ENCODE measurements around the gene AVPR2. TPM values are rescaled to one million over a fixed set of nuclear protein-coding genes. Genes with fewer than 3 reads are reported as not detected.

The AVPR2 gene
- polyA plus RNA-seq, 2 of the 4 experiments (the other 2 are of a cell fraction), result not detected

DNA sequence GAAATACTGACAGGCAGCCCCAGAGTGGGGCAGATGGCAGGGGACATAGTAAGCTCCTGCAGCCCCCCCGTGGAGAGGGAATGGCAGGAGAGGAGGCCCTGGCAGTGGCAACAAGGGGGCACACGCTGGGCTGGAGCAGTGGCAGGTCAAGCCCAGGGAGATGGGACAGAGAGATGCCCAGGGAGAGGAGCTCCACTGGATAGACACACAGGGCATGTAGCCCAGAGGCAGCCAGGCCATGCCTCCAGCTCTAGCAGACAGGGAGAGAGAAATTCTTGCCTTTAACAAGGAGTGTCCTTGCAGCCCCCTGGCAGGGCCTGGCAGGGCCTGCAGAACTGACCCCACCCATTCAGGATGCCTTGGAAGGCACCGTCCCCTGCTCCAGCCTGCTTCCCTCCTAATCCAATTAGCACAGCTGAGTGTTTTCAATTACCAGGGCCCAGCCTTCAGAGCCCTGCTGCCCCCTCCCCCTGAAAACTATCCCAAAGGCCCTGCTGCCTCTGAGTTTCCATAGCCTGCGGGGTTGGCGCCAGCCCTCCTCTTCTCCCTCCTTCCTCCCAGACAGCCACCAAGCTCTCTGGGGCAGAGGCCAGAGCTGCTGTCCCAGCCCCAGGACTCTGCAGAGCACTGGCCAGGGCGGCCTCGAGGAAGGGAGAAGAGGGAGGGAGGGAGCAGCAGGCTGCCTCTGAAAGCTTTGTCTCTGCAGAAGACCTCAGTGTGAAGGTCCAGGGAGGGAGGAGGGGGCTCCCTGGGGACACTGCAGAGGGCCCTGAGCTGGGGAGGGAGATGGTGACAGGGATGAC lies 31.0 kb upstream of the AVPR2 start:
- no peak overlapping the region for H3K4me2 ChIP-seq
- POLR2A ChIA-PET, result no interaction called here
- H3K9me3 ChIP-seq, result no peaks in the 10 kb centered on the region
- no peak overlapping the region for H3K27ac ChIP-seq
- DNase-seq (ENCODE audit: low read depth in 1 of 2, low spot score in 1 of 2) (no peak), ATAC-seq (peak in 1 of 2 experiments; percentile 26; a peak in 1 of 6 replicates), FAIRE-seq (no peak)
- no peaks in the 10 kb centered on the region for H3K4me1 ChIP-seq
- TF ChIP-seq BHLHE40 (IDR thresholded peaks at IDR 0.05; ENCODE audit: low read depth, low read length) (no peak), RFX5 (IDR thresholded peaks at IDR 0.05) (no peak), EHMT2 (IDR thresholded peaks at IDR 0.05; ENCODE audit: low read depth) (no peak), EP300 (IDR thresholded peaks at IDR 0.05) (no peak), CBX2 (IDR thresholded peaks at IDR 0.05; ENCODE audit: borderline replicate concordance, low read depth) (no peak)
- CTCF ChIA-PET, result interaction anchor here (1.3 kb wide), 1 partner anchor 10 kb away, joined by 3 read pairs; no protein-coding TSS in a partner anchor
- 8% methylated on average over 3 of the region's 7 CpGs for WGBS (ENCODE audit: missing lambda C conversion rate)
- no peak overlapping the region for H3K4me3 ChIP-seq

DNA sequence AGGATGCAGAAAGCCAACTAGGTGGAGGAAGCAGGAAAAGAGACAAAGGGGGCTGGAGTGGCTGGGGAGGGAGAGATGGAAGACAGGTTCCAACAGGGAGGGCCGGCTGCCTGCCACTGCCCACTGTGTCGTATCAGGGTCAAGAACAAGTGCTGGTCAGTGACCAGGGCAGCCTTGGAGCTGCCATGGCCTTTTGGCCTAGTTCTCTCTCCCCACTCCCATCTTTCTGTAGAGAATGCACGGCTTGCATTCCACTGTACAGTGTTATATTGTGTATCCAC lies 30.4 kb upstream of the AVPR2 start:
- no peak for FAIRE-seq
- 12% methylated on average over 3 of the region's 3 CpGs for WGBS (ENCODE audit: missing lambda C conversion rate)
- no peak for DNase-seq (ENCODE audit: low read depth in 1 of 2, low spot score in 1 of 2)
- ATAC-seq, result no peak
- H3K9me3 ChIP-seq, result no peaks in the 10 kb centered on the region
- CTCF ChIA-PET, result interaction anchor here (1.3 kb wide), 1 partner anchor 10 kb away, joined by 3 read pairs; no protein-coding TSS in a partner anchor
- no peaks in the 10 kb centered on the region for H3K4me1 ChIP-seq
- H3K27ac ChIP-seq, result no peak overlapping the region
- H3K4me3 ChIP-seq, result no peak overlapping the region
- no peak overlapping the region for H3K4me2 ChIP-seq
- no peak for TF ChIP-seq EP300 (IDR thresholded peaks at IDR 0.05)
- TF ChIP-seq CHD2 (IDR thresholded peaks at IDR 0.05; ENCODE audit: low read length, partially characterized antibody), result no peak
- POLR2A ChIA-PET, result no interaction called here

DNA sequence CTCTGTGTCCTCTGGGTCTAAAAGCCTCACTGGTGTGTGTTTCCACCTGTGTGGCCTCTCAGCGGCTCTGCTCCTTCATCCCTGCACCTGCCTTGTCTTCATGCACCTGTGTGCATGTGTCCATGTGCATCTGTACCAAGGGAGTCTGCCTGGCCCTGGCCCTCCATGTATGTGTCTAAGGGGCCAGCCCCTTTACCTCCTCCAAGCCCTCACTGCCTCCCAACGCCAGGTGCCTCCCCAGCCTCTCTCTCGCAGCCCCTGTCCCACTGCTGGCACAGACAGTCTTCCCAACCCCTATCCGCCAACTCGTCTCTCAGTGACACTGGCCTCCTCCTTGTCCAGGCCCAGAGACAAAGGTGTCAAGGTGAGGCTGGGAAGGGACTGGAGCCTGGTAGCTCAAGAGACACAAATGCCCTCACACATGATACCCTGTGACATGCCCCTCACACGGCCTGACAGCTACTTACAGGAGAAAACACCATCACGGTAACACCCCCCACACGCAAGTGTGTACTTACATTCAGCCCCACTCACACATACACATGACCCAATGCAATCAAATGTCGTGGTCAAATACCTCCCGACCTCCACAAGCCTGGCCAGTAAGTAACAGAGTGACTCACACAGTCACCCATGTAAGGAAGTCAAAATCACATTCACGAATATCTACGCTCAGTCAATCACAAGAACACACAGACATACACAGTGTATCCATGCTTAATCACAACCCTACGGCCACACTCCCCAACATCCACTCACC lies 29.9 kb upstream of the AVPR2 start:
- ATAC-seq (no peak), FAIRE-seq (no peak), DNase-seq (ENCODE audit: low read depth in 1 of 2, low spot score in 1 of 2) (no peak)
- WGBS (ENCODE audit: missing lambda C conversion rate), result 42% methylated on average over 13 of the region's 13 CpGs
- CTCF ChIA-PET, result no interaction called here
- POLR2A ChIA-PET, result no interaction called here
- no peaks in the 10 kb centered on the region for H3K4me1 ChIP-seq
- TF ChIP-seq GATA3 (IDR thresholded peaks at IDR 0.05; ENCODE audit: borderline replicate concordance), result no peak
- TF ChIP-seq PHF8 (IDR thresholded peaks at IDR 0.05; ENCODE audit: borderline replicate concordance, low read depth), result no peak
- TF ChIP-seq HEYL (CRISPR knock-in tag; IDR thresholded peaks at IDR 0.05), result no peak
- TF ChIP-seq ESRRA (IDR thresholded peaks at IDR 0.05; ENCODE audit: borderline replicate concordance, low read length), result no peak
- TF ChIP-seq CHD4 (IDR thresholded peaks at IDR 0.05; ENCODE audit: borderline replicate concordance), result no peak
- no peak overlapping the region for H3K4me3 ChIP-seq
- no peak overlapping the region for H3K27ac ChIP-seq
- no peaks in the 10 kb centered on the region for H3K9me3 ChIP-seq
- no peak overlapping the region for H3K4me2 ChIP-seq

DNA sequence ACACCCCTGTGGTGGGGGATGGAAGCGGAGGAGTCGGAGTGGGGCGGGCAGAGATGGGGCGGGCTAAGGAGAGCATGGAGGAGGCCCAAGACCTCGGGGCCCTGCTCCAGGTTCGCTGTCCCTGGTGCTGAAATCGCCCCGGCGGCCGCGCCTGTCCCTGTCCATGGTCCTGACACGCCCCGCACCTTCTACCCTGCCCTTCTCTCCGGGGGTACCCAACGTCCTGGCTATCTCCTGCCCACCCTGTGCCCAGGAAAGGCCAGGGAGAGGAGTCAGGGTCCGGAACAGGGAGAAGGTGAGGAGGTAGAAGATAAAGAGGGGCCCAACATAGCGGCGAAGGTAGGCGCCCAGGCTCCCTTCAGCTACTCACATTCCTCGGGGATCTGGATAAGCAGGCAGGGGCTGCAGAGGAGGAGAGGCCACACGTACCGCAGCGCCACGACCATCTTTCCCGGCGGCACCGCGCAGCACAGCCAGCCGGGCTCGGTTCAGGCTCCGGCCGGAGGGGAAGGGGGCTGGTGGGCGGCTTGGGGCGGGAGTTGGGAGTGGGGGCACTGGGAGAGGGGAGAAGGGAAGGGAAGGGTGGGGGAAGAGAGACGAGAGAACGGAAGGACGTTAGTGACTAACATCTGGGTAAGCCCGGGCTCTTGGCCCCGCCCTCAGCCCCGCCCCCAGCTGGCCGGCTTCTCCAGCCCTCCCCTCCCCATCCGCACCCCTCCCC lies 28.9 kb upstream of the AVPR2 start:
- ATAC-seq (peak; percentile 37 to 73; a peak in 5 of 6 replicates), DNase-seq (ENCODE audit: low read depth in 1 of 2, low spot score in 1 of 2) (peak in 1 of 2 experiments; percentile 43), FAIRE-seq (no peak)
- ChIA-PET POLR2A (no interaction called here), CTCF (interaction anchor here (0.6 to 1.2 kb wide), 3 partner anchors 27 to 47 kb away, joined by 3 to 4 read pairs (median 3); no protein-coding TSS in a partner anchor)
- H3K4me3 ChIP-seq, result no peak overlapping the region
- H3K9me3 ChIP-seq, result no peaks in the 10 kb centered on the region
- H3K4me2 ChIP-seq, result no peak overlapping the region
- 12% methylated on average over 28 of the region's 42 CpGs for WGBS (ENCODE audit: missing lambda C conversion rate)
- no peaks in the 10 kb centered on the region for H3K4me1 ChIP-seq
- H3K27ac ChIP-seq, result no peak overlapping the region
- TF ChIP-seq NPAS2 (CRISPR knock-in tag; IDR thresholded peaks at IDR 0.05; ENCODE audit: borderline replicate concordance) (no peak), MYC (IDR thresholded peaks at IDR 0.05; ENCODE audit: borderline replicate concordance, low read length) (no peak), FOSB (CRISPR knock-in tag; IDR thresholded peaks at IDR 0.05) (no peak), MAFK (IDR thresholded peaks at IDR 0.05; ENCODE audit: partially characterized antibody) (no peak), EHF (CRISPR knock-in tag; IDR thresholded peaks at IDR 0.05) (peak; percentile 58; the same call in 1 of the 2 replicates), HOXB5 (CRISPR knock-in tag; IDR thresholded peaks at IDR 0.05) (peak; percentile 92), HOXB13 (CRISPR knock-in tag; IDR thresholded peaks at IDR 0.05; ENCODE audit: low read depth) (peak; percentile 85; the same call in 1 of the 2 replicates), HDAC2 (IDR thresholded peaks at IDR 0.05) (0 out of 2 replicates have a peak, but pooled peaks have one; percentile 19), FOXS1 (CRISPR knock-in tag; IDR thresholded peaks at IDR 0.05) (peak; percentile 90), EHMT2 (IDR thresholded peaks at IDR 0.05; ENCODE audit: low read depth) (peak; percentile 98), TP53 (CRISPR knock-in tag; IDR thresholded peaks at IDR 0.05) (no peak), ZSCAN20 (CRISPR knock-in tag; IDR thresholded peaks at IDR 0.05) (peak; percentile 67; the same call in 1 of the 2 replicates)
- TF ChIP-seq, protein P1, sequence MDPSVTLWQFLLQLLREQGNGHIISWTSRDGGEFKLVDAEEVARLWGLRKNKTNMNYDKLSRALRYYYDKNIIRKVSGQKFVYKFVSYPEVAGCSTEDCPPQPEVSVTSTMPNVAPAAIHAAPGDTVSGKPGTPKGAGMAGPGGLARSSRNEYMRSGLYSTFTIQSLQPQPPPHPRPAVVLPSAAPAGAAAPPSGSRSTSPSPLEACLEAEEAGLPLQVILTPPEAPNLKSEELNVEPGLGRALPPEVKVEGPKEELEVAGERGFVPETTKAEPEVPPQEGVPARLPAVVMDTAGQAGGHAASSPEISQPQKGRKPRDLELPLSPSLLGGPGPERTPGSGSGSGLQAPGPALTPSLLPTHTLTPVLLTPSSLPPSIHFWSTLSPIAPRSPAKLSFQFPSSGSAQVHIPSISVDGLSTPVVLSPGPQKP (IDR thresholded peaks at IDR 0.05; ENCODE audit: low read depth, low read length), result no peak
- TF ChIP-seq, protein P2, sequence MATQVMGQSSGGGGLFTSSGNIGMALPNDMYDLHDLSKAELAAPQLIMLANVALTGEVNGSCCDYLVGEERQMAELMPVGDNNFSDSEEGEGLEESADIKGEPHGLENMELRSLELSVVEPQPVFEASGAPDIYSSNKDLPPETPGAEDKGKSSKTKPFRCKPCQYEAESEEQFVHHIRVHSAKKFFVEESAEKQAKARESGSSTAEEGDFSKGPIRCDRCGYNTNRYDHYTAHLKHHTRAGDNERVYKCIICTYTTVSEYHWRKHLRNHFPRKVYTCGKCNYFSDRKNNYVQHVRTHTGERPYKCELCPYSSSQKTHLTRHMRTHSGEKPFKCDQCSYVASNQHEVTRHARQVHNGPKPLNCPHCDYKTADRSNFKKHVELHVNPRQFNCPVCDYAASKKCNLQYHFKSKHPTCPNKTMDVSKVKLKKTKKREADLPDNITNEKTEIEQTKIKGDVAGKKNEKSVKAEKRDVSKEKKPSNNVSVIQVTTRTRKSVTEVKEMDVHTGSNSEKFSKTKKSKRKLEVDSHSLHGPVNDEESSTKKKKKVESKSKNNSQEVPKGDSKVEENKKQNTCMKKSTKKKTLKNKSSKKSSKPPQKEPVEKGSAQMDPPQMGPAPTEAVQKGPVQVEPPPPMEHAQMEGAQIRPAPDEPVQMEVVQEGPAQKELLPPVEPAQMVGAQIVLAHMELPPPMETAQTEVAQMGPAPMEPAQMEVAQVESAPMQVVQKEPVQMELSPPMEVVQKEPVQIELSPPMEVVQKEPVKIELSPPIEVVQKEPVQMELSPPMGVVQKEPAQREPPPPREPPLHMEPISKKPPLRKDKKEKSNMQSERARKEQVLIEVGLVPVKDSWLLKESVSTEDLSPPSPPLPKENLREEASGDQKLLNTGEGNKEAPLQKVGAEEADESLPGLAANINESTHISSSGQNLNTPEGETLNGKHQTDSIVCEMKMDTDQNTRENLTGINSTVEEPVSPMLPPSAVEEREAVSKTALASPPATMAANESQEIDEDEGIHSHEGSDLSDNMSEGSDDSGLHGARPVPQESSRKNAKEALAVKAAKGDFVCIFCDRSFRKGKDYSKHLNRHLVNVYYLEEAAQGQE (IDR thresholded peaks at IDR 0.05), result peak; percentile 98
